ENCODE results near the gene CERT1. TPM values are rescaled to one million over a fixed set of nuclear protein-coding genes. Genes with fewer than 3 reads are reported as not detected.
"Not testable (repeated sequence)": the region's sequence is repeated elsewhere in the genome, so short reads cannot be mapped to it uniquely, and the experiment has no call there.

The CERT1 gene
- total RNA-seq, 6 experiments from 2014 or later = 19.4 to 28.3 (median 22.4) TPM

GRCh38 chr5:75337366-75338021, 173.9 kb downstream of the CERT1 start:
- no peaks in the 10 kb centered on the region for H3K9me3 Mint-ChIP-seq
- H3K4me3 Mint-ChIP-seq = no peak overlapping the region
- H3K36me3 Mint-ChIP-seq (ENCODE audit: low read depth) = 0 out of 2 replicates have a peak, but pooled peaks cover 5% of the 10 kb centered on the region
- H3K4me1 Mint-ChIP-seq (ENCODE audit: low read depth) = peaks cover 42% of the 10 kb centered on the region
- no peak for DNase-seq
- no peak for TF ChIP-seq CTCF (IDR thresholded peaks at IDR 0.05)
- peaks cover 2% of the 10 kb centered on the region; the same call in 1 of the 2 replicates for H3K27me3 Mint-ChIP-seq (ENCODE audit: insufficient read depth)
- H3K27ac Mint-ChIP-seq = no peak overlapping the region

- Mint-ChIP-seq H3K4me1 (ENCODE audit: low read depth) (peaks cover 35% of the 10 kb centered on the region), H3K9me3 (no peaks in the 10 kb centered on the region), H3K36me3 (ENCODE audit: low read depth) (0 out of 2 replicates have a peak, but pooled peaks cover 5% of the 10 kb centered on the region)
These were observed 174.7 kb downstream of the CERT1 start, which contains the start of gene HMGCR for GRCh38 chr5:75336615-75337336. Gene HMGCR, plus strand, starts transcription at chr5:75337220. Its CDS starts 5,386 bp downstream, at chr5:75342606.

GRCh38 chr5:75335952-75336614, 175.3 kb downstream of the CERT1 start:
- H3K4me1 Mint-ChIP-seq (ENCODE audit: low read depth) = peaks cover 28% of the 10 kb centered on the region
- peaks cover 2% of the 10 kb centered on the region; the same call in 1 of the 2 replicates for H3K27me3 Mint-ChIP-seq (ENCODE audit: insufficient read depth)
- DNase-seq = peak; percentile 86
- no peak overlapping the region for H3K27ac Mint-ChIP-seq
- H3K9me3 Mint-ChIP-seq = no peaks in the 10 kb centered on the region
- TF ChIP-seq CTCF (IDR thresholded peaks at IDR 0.05) = peak; percentile 70
- no peak overlapping the region for H3K4me3 Mint-ChIP-seq
- 0 out of 2 replicates have a peak, but pooled peaks cover 5% of the 10 kb centered on the region for H3K36me3 Mint-ChIP-seq (ENCODE audit: low read depth)

More at GRCh38 chr5:75336615-75337336, 174.7 kb downstream of the CERT1 start, which contains the start of gene HMGCR:
- H3K27me3 Mint-ChIP-seq (ENCODE audit: insufficient read depth) = peaks cover 2% of the 10 kb centered on the region; the same call in 1 of the 2 replicates
- H3K4me3 Mint-ChIP-seq = no peak within 1 kb of the TSS
- TF ChIP-seq CTCF (IDR thresholded peaks at IDR 0.05) = peak; percentile 49; the same call in 1 of the 2 replicates
- peak; percentile 100 for DNase-seq
- H3K27ac Mint-ChIP-seq = no peak within 1 kb of the TSS

- Mint-ChIP-seq H3K4me1 (ENCODE audit: low read depth) (peaks cover 22% of the 10 kb centered on the region), H3K27ac (no peak overlapping the region), H3K27me3 (ENCODE audit: insufficient read depth) (peaks cover 2% of the 10 kb centered on the region; the same call in 1 of the 2 replicates), H3K36me3 (ENCODE audit: low read depth) (0 out of 2 replicates have a peak, but pooled peaks cover 5% of the 10 kb centered on the region), H3K4me3 (no peak overlapping the region), H3K9me3 (no peaks in the 10 kb centered on the region)
- no peak for DNase-seq
- no peak for TF ChIP-seq CTCF (IDR thresholded peaks at IDR 0.05)
These were observed 175.9 kb downstream of the CERT1 start for GRCh38 chr5:75335486-75335885.

- H3K27me3 Mint-ChIP-seq (ENCODE audit: insufficient read depth); H3K9me3 Mint-ChIP-seq; H3K4me3 Mint-ChIP-seq; DNase-seq; H3K27ac Mint-ChIP-seq; H3K36me3 Mint-ChIP-seq (ENCODE audit: low read depth): not testable (repeated sequence)
- peaks cover 12% of the 10 kb centered on the region for H3K4me1 Mint-ChIP-seq (ENCODE audit: low read depth)
These were observed 177.0 kb downstream of the CERT1 start for GRCh38 chr5:75334413-75334812.

GRCh38 chr5:75333759-75334158, 177.7 kb downstream of the CERT1 start:
- H3K27me3 Mint-ChIP-seq (ENCODE audit: insufficient read depth); H3K4me3 Mint-ChIP-seq; H3K9me3 Mint-ChIP-seq; DNase-seq; H3K27ac Mint-ChIP-seq; H3K36me3 Mint-ChIP-seq (ENCODE audit: low read depth); H3K4me1 Mint-ChIP-seq (ENCODE audit: low read depth): not testable (repeated sequence)

Data from HFFc6 (cell line).